HG03066 (cell line): ENCODE measurements around the gene HOXC5.
"Not testable (repeated sequence)": the region's sequence is repeated elsewhere in the genome, so short reads cannot be mapped to it uniquely, and the experiment has no call there.

Source experiments
- ATAC-seq: cut with Tn5 transposase; IDR thresholded peaks from one replicate; pipeline ENCODE4 v1.9.1; 2021; ENCODE audit warnings: low read depth; ENCODE audit not compliant: unreplicated experiment

HOXC5 gene

DNA sequence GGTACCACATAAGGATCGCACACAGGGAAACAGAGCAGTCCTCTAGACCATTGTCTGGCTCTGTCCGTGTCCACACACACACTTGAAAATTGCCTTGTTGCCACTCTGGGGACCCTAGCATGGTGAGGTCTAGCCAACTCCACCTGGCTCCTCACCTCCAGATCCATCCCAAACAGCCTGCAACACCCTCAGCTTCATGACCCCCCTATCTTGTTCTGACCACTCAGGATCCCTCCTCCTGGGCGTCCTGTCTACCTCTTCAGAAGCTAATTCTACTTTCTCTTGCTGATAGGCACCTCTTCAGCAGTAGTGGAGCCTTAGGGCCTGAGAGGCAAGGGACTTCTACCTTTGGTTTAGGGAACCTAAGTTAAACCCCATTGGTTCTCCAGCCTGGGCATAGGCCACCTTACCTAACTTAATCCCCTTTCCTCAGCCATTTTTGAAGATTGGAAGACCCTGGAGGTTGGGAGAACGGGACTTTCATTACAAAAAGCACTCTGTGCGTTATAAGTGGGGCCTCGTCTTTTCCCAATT is 697 bp upstream of the HOXC5 start:
- ATAC-seq: no peak

DNA sequence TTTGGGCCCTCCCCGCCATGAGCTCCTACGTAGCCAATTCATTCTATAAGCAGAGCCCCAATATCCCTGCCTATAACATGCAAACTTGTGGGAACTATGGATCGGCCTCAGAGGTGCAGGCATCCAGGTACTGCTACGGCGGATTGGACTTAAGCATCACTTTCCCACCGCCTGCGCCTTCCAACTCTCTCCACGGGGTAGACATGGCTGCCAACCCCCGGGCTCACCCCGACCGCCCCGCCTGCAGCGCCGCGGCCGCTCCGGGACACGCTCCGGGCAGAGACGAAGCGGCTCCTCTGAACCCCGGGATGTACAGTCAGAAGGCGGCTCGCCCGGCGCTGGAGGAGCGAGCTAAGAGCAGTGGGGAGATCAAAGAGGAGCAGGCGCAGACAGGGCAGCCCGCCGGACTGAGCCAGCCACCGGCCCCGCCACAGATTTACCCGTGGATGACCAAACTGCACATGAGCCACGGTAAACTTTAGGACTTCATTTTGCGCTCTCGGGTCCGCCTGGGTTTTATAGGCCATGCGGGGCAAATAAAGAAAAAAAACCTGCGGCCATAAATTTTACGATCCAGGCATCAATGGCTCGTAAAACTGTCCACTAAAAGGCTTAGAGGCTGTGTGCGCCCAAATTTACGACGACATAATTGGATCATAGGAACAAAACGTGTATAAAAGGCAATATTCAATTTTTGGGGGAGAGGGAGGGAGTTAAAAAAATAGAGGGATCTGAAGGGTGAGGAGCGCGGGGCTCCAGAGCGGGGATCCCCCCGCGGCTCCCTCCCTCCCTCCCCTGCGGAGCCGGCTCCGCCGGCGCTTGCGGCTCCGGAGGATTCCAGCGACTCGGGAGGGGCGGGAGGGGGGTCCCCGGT is 493 bp downstream of the HOXC5 start:
- ATAC-seq: no peak

DNA sequence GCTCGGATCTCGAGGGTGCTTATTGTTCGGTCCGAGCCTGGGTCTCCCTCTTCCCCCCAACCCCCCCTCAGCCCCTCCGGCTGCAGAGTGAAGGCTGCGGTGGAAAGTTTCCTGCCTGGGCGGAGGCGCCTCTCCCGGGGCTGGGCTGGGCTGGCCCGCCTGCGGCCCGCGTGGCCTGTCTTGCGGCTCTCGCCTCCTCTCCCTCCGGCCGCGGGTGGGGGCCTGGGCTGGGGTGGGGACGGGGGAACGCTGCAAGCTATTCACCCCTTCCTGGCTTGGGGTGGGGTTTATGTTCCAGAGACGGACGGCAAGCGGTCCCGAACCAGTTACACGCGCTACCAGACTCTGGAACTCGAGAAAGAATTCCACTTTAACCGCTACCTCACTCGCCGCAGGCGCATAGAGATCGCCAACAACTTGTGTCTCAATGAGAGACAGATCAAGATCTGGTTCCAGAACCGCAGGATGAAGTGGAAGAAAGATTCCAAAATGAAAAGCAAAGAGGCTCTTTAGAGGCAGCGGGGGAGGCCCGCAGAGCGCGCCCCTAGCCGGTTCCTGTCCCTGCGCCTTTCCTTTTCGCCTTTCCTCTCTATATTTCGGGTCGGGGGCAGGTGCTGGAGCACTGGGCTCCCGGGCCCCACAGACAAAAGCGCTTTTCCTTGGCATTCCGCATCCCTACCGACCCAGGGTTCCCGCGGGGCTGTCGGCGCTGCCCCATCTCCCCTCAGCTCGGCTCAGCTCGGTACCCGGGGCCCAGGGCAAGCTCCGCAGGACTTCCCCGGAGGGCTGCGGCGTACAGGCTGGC is 1.3 kb downstream of the HOXC5 start:
- no peak for ATAC-seq

DNA sequence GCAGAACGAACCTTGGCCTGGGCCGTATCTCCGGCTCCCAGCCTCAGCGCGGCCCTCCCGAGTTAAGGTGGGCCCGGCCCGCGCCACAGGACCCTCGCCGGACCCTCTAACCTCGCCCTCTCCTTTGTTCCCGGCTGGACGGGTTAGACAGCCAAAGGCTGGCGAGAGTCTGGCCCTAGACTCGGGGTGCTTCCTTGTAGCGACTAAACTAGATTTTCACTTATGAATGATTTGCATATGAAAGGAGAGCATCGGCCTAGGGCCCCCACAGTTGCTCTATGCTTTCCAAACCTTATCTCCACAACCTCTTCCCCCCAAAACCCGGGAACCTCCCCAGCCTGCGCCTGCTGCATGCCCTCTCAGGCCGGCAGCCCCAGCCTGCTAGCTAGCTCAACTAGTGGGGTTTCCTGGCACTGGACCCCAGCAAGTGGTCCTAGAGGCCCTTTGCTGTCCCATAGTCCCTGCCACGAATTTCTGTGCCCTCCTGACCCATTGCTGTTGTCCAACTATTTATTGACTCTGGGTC is 2.0 kb downstream of the HOXC5 start:
- no peak for ATAC-seq

DNA sequence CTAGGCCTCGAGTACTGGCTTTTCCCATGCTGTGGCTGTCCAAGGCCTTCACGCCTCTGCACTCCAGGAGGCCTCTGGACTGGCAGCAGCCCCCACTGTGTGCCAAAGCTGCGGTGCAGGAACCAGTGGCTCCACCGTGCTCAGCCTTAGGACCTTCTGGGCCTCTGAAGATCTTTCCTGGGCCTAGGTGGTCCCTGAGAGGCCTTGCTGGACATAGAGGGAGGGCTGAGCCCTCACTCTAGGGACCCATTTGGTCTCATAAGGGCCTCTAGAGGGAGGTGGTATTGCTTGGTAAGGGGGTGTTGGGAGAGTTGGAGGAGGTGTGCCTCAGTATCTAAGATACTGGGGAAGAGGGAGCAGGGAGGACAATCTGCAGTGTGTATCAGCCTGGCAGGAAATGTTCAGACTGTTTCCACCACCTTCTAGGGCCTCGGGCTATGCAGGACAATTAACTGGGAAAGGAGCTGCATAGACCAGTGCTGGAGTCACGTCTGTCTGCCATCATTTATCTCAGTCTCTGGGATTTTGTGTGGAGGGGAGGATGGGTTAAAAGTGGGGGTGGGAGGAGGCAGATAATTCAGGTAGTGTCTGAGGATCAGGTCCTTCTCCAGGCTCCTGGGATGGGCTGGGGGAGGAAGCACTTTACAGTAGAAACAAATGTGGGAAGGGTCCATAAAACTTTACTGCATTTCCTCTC is 2.9 kb downstream of the HOXC5 start:
- no peak for ATAC-seq

DNA sequence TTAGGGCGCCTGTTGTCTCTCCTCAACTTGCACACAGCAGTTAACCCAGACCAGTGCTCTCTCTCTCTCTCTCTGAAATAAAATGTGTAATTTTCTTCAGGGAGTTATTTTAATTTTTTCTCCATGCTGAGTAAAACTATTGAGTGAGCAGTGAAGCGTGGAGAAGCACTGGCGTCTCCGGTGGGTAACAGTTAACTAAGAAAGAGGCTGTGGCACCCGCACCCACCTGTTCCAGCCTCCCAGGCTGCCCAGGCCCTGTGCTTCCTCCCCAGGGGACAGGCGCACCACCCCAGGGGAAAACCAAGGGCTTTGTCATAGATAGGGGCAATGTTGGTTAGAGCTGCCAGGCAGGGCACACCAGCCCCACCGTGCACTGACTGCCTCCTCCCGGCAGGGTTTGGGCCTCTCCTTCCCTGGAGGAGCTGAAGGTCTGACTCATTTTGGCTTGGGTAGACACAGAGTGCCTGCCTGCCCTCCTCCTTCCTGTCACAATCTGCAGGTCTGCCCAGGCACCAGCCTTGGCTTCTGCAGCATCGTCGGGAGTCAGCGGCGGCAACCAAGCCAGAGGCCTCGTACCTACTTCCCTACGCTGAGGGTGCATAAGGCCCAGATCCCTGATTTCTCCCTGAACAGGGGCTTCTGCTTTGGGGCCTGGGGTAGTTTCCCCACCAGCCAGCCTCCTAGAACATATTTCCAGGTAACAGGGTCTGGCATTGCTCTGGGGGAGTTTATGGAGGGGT is 3.9 kb downstream of the HOXC5 start:
- no peak for ATAC-seq

DNA sequence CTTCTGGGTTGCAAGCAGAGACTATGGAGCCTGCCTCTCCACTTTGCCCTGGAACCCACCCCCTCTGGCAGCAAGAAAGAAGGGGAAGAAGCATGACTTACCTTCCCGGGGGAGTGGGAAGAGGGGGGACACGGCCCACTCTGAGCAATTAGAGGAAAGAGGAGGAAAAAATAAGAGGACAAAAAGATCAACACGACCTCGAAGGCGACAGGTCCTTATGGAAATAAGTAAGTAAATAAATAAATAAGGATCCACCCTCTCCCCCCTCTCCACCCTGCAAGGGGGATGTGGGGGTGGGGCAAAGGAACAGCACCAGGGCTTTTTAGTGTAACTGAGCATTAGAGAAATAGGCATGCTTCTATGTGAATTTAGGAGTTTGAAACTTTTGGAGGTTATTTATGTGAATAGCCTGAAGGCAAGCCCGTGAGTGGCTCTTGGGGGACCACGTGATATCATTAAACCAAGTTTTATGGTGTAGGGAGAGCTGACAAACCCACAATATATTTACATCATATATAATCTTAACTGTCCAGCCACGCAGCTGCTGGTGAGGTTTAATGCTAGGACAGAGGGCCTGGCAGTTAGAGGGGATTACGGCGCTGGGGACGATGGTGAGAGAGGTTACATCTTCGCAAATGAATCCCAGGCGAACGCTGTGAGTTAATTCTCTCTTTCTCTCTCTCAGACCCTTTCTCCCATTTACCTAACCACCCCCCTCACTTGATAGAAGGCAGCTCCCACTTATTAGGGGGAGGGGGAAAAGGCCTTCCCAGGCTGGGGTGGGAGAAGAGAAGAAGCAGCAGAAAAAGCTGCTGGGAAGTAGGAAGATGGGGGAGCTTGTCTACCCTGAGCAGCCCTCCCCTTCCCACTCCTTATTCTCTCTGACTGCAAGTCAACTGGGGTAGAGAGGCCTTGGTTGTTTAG is 4.8 kb downstream of the HOXC5 start:
- ATAC-seq: no peak

DNA sequence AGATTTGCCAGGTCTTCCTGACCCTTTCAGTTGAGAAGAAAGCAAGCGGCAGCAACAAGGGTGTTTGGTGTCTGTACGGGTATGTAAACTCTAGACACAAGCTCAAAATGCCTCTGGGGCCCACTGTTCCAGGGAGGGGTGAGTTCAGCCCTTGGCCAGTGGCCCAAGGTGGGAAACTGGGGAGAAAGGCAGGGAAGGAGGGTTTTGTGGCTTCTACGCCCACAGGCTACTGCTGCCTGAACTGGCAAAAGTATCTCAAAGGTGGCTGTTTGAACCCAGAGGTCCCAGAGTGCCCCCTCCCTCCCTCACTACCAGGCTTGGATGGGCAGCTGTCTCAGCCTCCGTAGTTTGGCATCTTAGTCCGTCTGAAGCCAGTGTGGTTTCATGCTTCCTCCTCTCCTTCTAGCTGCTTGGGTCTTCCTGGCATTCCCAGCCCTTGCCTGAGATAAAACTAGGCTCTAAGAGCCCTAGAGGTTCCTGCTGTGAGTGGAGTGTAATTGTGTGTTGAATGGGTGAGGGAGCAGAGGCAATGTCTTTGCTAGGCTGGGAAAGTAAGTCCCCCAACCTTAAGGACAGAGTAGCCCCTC is 5.5 kb downstream of the HOXC5 start:
- no peak for ATAC-seq

DNA sequence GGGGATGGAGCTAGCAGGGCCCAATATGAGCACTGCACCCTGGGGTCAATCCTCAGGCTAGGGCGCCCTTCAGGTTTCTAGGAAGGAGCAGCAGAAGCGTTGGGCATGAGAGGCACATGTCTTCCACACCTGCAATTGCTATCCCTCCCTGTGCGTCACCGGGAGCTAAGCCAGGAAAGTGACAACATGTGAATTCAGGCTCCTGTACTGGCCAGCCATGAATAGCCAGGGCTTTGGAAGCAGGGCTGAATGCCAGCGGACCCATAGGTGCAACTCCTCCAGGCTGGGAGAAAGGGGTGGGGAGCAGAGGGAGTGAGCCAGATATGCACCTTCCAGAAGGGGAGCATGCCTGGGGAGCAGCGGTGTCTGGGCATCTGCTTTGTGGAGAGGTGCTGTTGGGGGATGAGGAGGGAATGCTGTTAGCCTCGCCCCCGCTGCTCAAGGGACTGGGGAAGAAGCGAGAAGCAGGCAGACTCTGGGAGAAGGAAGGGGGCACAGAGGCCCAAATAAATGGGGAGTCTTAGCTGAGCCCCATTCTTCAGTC is 6.1 kb downstream of the HOXC5 start:
- ATAC-seq: no peak

DNA sequence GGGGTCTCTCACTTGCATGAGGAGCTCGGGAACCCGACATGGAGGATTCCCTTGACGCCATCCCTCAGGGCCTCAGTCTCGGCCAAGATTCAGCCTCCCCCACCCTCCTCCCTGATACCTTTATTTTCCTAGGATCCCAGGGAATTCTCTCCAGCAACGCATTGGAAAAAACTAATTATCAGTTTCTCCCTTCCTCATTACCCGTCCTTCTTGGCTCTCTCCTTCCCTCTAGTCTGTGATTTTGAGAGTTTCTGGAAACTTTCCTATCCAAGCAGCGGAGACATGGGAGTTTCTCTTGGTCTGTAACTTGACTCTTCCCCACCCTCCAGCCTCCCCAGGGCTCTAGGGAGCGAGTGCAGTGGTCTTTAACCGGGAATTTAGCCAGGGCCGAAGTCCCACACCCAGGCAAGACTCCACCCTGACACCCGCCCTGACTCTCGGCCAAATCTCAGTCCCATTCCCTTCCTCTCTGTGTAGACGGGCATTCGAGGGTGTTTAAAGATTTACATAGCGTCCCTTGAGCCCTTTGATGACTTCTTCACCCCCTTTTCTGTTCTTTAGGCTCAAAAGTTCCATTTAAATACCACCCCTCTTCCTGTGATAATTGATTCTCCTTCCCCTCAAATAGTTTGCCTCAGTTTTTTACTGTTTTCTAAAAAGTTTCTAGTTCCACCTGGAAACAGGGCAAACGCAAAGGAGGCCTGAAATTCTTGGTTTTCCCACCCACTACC is 6.7 kb downstream of the HOXC5 start:
- ATAC-seq: no peak

DNA sequence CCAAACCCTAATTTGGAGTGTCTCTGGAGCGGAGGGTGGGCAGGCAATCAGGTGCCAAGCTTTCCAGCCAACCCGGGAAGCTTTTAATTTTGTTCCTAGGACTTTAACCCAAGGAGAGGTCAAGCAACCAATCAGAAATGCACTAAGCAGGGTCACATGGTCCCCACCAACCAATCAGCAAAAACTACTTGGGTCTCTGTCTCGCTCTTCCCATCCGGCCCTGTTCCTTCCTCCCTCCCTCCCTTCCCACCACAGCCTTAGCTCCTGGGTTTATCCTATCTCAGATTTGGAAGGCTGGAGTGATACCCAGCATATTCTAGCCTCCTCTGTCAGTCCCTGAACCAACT is 7.3 kb downstream of the HOXC5 start:
- ATAC-seq: no peak

DNA sequence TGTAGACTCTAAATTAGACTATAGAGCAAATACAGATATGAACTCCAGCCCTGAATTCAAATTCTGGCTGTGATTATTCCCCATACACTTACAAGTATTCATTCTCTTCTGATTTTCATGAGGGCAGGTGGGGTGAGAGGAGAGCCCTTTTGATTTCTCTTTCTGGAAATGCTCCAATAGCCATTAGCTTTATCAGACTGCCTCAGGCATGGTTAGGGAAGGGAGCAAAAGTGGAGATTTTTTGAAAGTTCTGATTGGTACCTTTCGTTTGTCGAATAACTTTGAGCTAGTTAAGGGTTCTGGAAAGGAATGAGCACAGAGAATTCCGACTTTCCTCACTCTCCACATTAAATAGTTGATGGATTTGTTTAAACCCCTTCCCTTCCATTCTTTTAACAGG is 7.8 kb downstream of the HOXC5 start:
- ATAC-seq: no peak

DNA sequence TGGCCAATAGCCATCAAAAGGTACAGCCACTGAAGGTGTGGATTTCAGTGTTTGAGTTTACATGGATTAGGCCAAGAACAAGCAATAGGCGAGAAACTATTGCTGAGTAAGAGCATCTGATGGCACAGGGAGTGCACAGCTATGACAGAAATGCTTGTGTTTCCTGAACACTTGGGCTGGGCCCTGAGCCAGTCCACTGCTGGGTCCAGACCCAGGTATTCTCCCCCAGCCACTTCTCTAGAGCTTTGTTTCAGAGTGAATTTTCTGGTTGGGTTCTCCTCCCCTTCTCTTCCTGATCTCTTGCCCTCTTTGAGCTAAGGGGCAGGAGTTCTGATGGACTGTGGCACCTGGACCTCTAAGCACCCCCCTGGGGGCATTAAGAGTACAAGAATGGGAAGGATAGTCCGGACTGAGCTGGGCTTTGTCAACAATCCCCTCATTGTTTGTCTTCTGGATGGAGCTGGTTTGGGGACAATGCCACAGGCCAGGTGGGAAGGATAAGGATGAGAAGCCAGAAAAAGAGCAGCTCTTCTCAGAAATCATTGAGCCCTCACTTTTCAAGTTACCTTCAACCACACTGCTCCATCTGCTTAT is 8.3 kb downstream of the HOXC5 start:
- no peak for ATAC-seq

DNA sequence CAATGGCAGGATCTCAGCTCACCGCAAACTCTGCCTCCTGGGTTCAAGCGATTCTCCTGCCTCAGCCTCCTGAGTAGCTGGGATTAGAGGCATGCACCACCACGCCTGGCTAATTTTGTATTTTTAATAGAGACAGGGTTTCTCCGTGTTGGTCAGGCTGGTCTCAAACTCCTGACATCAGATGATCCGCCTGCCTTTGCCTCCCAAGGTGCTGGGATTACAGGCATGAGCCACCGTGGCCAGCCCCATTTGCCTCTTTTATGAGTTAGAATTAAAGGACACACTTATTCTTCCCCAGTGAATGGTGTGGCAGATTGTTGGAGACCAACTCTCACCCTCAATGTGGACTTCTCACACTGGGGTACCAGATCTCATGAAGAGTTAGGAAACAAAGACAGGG is 9.2 kb downstream of the HOXC5 start:
- not testable (repeated sequence) for ATAC-seq

DNA sequence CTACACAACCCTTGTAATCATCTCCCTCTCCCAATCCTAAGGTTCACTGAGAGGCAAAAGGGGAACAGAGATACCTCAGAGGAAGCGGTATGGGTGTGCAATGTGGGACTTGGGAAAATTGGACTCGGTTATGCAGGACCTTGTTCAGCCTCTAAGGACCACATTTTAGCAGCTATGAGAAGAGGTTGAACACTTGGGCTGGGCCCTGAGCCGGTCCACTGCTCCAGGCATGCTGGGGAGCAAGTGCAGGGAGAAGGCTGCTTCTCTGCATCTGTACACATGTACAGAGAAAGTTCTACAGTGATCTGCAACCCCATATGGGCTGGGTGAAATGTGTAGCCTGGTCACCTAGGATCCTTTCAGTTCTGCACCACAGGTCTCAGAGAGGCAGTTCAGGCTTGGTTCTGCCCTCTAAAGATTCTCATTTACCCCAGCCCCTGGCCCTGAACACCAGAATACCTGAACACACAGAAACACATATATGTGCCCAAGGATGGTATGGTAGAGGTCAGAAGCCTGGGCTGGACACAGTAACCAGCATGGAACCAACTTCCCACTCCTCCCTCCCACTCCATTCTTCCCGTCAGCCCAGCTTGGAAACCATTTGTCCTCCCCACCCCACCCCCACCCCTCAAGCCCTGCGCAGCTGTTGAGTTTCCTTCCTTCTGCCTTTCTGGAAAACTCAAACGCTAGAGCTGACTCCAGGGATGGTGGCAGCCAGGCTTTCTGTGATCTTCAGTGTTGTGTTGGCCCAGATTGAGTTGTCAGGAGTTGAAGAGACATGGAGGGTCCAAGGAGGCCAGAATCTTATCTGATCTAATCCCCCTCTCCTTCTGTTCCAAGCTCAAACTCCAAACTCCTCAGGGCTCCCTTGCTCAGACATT is 10.4 kb downstream of the HOXC5 start:
- ATAC-seq: no peak

DNA sequence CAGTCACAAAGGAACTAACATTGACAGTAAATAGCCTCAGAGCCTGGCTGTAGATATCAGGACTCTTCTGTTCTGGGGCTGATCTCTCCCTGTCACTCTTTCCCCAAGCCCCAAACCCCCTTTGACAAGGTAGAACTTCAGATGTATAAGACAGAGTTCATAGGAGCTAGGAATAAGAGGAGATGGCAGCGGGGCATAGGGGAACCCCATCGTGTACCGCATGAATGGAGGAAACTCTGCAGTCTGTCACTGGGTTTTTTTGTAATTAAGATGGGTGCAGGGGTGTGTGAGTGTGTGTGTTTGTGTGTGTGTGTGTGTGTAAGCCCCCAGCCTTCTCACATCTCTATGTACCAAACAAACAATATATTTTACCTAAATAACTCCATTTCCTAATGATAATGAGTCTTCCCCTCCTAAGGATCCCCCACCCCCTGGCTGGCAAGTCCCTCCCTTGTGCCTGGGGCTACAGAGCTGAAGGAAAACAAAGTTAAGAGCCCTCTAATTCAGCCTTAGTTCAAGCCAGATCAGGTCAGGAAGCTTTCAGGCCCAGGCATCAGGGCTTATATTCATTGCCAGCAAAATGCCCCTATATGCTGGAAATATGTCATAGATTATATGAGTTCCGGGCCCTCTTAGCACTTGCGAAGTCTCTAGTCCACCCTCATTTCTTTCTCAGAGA is 11.7 kb downstream of the HOXC5 start:
- ATAC-seq: no peak
